HCT116 (cell line): Measurements from ENCODE around the gene ZRANB1. TPM values are rescaled to one million over a fixed set of nuclear protein-coding genes. Genes with fewer than 3 reads are reported as not detected.

Experiments
- ATAC-seq: fragments of 200-7000 bp; cut with Tn5 transposase; 2 replicates; pipeline ENCODE4 v1.9.1; 2020; ENCODE audit warnings: mild to moderate bottlenecking, moderate library complexity
- BruUV-seq: library from RNA; stranded (reverse); fragments of 400-500 nt; replicated peaks from 2 replicates; lab custom pipeline; 2021; lab: Mats Ljungman, UMichigan
- CTCF ChIA-PET: fragments of 300-600 bp; sonication (Branson Sonifier 250); formaldehyde crosslinking; loops from one replicate; lab custom pipeline; 2021; ENCODE audit warnings: antibody characterized with exemption; lab: Charles Lee
- POLR2A ChIA-PET: fragments of 300-600, 350-600 bp; sonication (Branson Sonifier 250); formaldehyde crosslinking; loops from one replicate; lab custom pipeline; 2021; ENCODE audit warnings: antibody characterized with exemption; lab: Charles Lee
- RAD21 ChIA-PET, 2 experiments: fragments of 300-600 bp; sonication (Branson Sonifier 250); formaldehyde crosslinking; loops; one replicate each; lab custom pipeline; 2023; ENCODE audit warnings: low total read pairs in 2 of 2; ENCODE audit not compliant: uncharacterized antibody in 2 of 2, unreplicated experiment in 2 of 2, low non-redundant PET in 1 of 2; lab: Charles Lee
- DNase-seq: peaks from one replicate; pipeline ENCODE4 v3.0.0-alpha.2; 2010; ENCODE audit warnings: low read depth, low spot score
- H2AFZ ChIP-seq: fragments of 200-600 bp; shearing (Covaris generic), sonication (generic); 2 replicates; pipeline ENCODE4 v1.6.1; 2017; ENCODE audit warnings: low read depth, mixed run types, mixed read lengths, antibody characterized with exemption, low read length; ENCODE audit not compliant: poor library complexity, severe bottlenecking
- H3K27ac ChIP-seq: 2 replicates; pipeline ENCODE4 v1.5.1; 2012; ENCODE audit warnings: low read depth, low read length
- H3K27me3 ChIP-seq: fragments of 200-600 bp; sonication (generic); 2 replicates; pipeline ENCODE4 v1.6.1; 2016; ENCODE audit warnings: mixed run types, low read length, mixed read lengths; ENCODE audit not compliant: insufficient read depth
- H3K36me3 ChIP-seq, 2 experiments: fragments of 200-500 bp in 1 of 2; fragments of 200-600 bp in 1 of 2; sonication (Bioruptor generic) in 1 of 2; sonication (generic) in 1 of 2; 2 replicates each; pipeline versions ENCODE4 v1.5.1 to v1.6.1; 2014 to 2016; ENCODE audit warnings: low read length in 2 of 2, inconsistent platforms in 1 of 2, mixed read lengths in 1 of 2, mixed run types in 1 of 2; ENCODE audit not compliant: insufficient read depth in 2 of 2, control insufficient read depth in 1 of 2
- H3K4me1 ChIP-seq, 2 experiments: fragments of 200-600 bp in 1 of 2; sonication (generic) in 1 of 2; 2 replicates each; pipeline versions ENCODE4 v1.5.1 to v1.6.1; 2012 to 2017; ENCODE audit warnings: low read length in 2 of 2, inconsistent platforms in 1 of 2, mild to moderate bottlenecking in 1 of 2, mixed read lengths in 1 of 2, mixed run types in 1 of 2, moderate library complexity in 1 of 2; ENCODE audit not compliant: insufficient read depth in 2 of 2, control insufficient read depth in 1 of 2
- H3K4me2 ChIP-seq: fragments of 200-600 bp; sonication (generic); 2 replicates; pipeline ENCODE4 v1.6.1; 2017; ENCODE audit warnings: mixed run types, low read length, mixed read lengths
- H3K4me3 ChIP-seq, 2 experiments: fragments of 200-600 bp in 1 of 2; sonication (generic) in 1 of 2; replicated peaks in 1 of 2; 2 replicates each; pipeline ENCODE4 v1.5.1; 2011 to 2016; ENCODE audit warnings: low read length in 2 of 2, control low read depth in 1 of 2, low read depth in 1 of 2, mild to moderate bottlenecking in 1 of 2, mixed read lengths in 1 of 2, mixed run types in 1 of 2
- H3K79me2 ChIP-seq: fragments of 200-600 bp; sonication (generic); 2 replicates; pipeline ENCODE4 v1.6.1; 2017; ENCODE audit warnings: mild to moderate bottlenecking, mixed run types, low read length, moderate library complexity, mixed read lengths; ENCODE audit not compliant: insufficient read depth
- H3K9ac ChIP-seq: fragments of 200-600 bp; sonication (generic); 2 replicates; pipeline ENCODE4 v1.6.1; 2016; ENCODE audit warnings: low read length, mixed read lengths
- H3K9me2 ChIP-seq: fragments of 200-600 bp; sonication (generic), shearing (Covaris generic); 2 replicates; pipeline ENCODE4 v1.6.1; 2017; ENCODE audit warnings: mixed run types, mild to moderate bottlenecking, moderate library complexity; ENCODE audit not compliant: insufficient read depth
- H3K9me3 ChIP-seq, 2 experiments: fragments of 200-500 bp in 1 of 2; fragments of 200-600 bp in 1 of 2; sonication (Bioruptor generic) in 1 of 2; sonication (generic) in 1 of 2; 2 replicates each; pipeline ENCODE4 v1.6.1; 2014 to 2017; ENCODE audit warnings: low read length in 2 of 2, mixed read lengths in 2 of 2, inconsistent platforms in 1 of 2, low read depth in 1 of 2, mild to moderate bottlenecking in 1 of 2, mixed run types in 1 of 2, moderate library complexity in 1 of 2; ENCODE audit not compliant: control insufficient read depth in 1 of 2, insufficient read depth in 1 of 2
- H4K20me1 ChIP-seq: fragments of 200-600 bp; sonication (generic), shearing (Covaris generic); 2 replicates; pipeline ENCODE4 v1.6.1; 2017; ENCODE audit warnings: mixed run types, mild to moderate bottlenecking, moderate library complexity; ENCODE audit not compliant: insufficient read depth
- CBX3 ChIP-seq: IDR thresholded peaks from 2 replicates; pipeline ENCODE4 v1.6.1; 2012; ENCODE audit warnings: low read depth
- CEBPB ChIP-seq: IDR thresholded peaks from 2 replicates; pipeline ENCODE4 v1.6.1; 2012; ENCODE audit warnings: low read depth
- ELF1 ChIP-seq: IDR thresholded peaks from 2 replicates; pipeline ENCODE4 v1.6.1; 2012; ENCODE audit warnings: low read depth, borderline replicate concordance
- EZH2 ChIP-seq: fragments of 200-600 bp; sonication (generic); IDR thresholded peaks from 2 replicates; pipeline ENCODE4 v1.6.1; 2017; ENCODE audit warnings: antibody characterized with exemption, mixed run types
- EZH2phosphoT487 ChIP-seq: fragments of 200-600 bp; IDR thresholded peaks from 2 replicates; pipeline ENCODE4 v1.6.1; 2018; ENCODE audit warnings: antibody characterized with exemption, borderline replicate concordance
- FOSL1 ChIP-seq: IDR thresholded peaks from 2 replicates; pipeline ENCODE4 v1.6.1; 2012; ENCODE audit warnings: low read depth
- JUND ChIP-seq: IDR thresholded peaks from 2 replicates; pipeline ENCODE4 v1.6.1; 2012
- POLR2A ChIP-seq: IDR thresholded peaks from 2 replicates; pipeline ENCODE4 v1.7.0; 2011; ENCODE audit warnings: borderline replicate concordance; ENCODE audit not compliant: insufficient read depth, insufficient read length; ENCODE audit errors: extremely low read depth
- POLR2AphosphoS5 ChIP-seq: IDR thresholded peaks from 2 replicates; pipeline ENCODE4 v1.6.1; 2011; ENCODE audit warnings: mild to moderate bottlenecking, low read depth, low read length, moderate library complexity
- RAD21 ChIP-seq: IDR thresholded peaks from 2 replicates; pipeline ENCODE4 v1.6.1; 2012; ENCODE audit warnings: low read depth, mild to moderate bottlenecking
- SIN3A ChIP-seq: IDR thresholded peaks from 2 replicates; pipeline ENCODE4 v1.6.1; 2012; ENCODE audit warnings: low read depth
- SP1 ChIP-seq: IDR thresholded peaks from 2 replicates; pipeline ENCODE4 v1.6.1; 2012; ENCODE audit warnings: low read depth
- SRF ChIP-seq: IDR thresholded peaks from 2 replicates; pipeline ENCODE4 v1.6.1; 2012; ENCODE audit warnings: low read depth
- TCF7L2 ChIP-seq: IDR thresholded peaks from 2 replicates; pipeline ENCODE4 v1.7.0; 2011; ENCODE audit warnings: borderline replicate concordance, inconsistent platforms; ENCODE audit not compliant: insufficient read depth, insufficient read length; ENCODE audit errors: extremely low read depth
- ZBTB33 ChIP-seq: IDR thresholded peaks from 2 replicates; pipeline ENCODE4 v1.6.1; 2011; ENCODE audit warnings: mild to moderate bottlenecking, low read length, moderate library complexity; ENCODE audit not compliant: insufficient replicate concordance; ENCODE audit errors: extremely low read depth
- ZFX ChIP-seq: fragments of 450-650 bp; IDR thresholded peaks from 2 replicates; pipeline ENCODE4 v1.6.1; 2017
- ZNF274 ChIP-seq: fragments of 200-500 bp; sonication (Bioruptor generic); IDR thresholded peaks from 2 replicates; pipeline ENCODE4 v1.6.1; 2014; ENCODE audit warnings: mild to moderate bottlenecking, low read depth, low read length, inconsistent platforms
- intact Hi-C: fragments of 100-400 bp; cut with micrococcal nuclease; formaldehyde crosslinking; loops from 2 replicates; pipeline ENCODE4 v1.10.0; 2022
- total RNA-seq: library from RNA; stranded (reverse); gene quantifications from one replicate; pipeline ENCODE4 v1.2.1, GENCODE V29; 2021; ENCODE audit not compliant: unreplicated experiment

The ZRANB1 gene
- total RNA-seq, 1 experiment from 2014 or later, result 23.9 TPM

- Histone ChIP-seq H3K9me3 (no peaks in the 10 kb centered on the region), H3K27me3 (no peaks in the 10 kb centered on the region), H3K4me1 (no peaks in the 10 kb centered on the region)
- no peak for ATAC-seq
- POLR2A ChIA-PET, result no interaction called here
- intact Hi-C loops, result loop anchor here (5.0 to 10.0 kb wide), 2 partner anchors 350 to 632 kb away; no protein-coding TSS in a partner anchor
- BruUV-seq, result no TSS peak
- TF ChIP-seq TCF7L2 (no peak), POLR2AphosphoS5 (peak; percentile 32; the same call in 1 of the 2 replicates), ELF1 (no peak), SIN3A (no peak), SRF (no peak), JUND (no peak), ZFX (no peak), ZNF274 (no peak)
- TF ChIP-seq, all 23 proteins: peak for 1
- H3K4me2 ChIP-seq, result no peak overlapping the region
- ChIA-PET RAD21 (no interaction called here), CTCF (no interaction called here)
- peaks cover 10% of the 10 kb centered on the region; the same call in 1 of the 2 replicates for H4K20me1 ChIP-seq
- H3K9me2 ChIP-seq, result no peaks in the 10 kb centered on the region
- H3K79me2 ChIP-seq, result peaks cover 6% of the 10 kb centered on the region; the same call in 1 of the 2 replicates
- H3K9ac ChIP-seq, result no peak overlapping the region
- H3K27ac ChIP-seq, result no peak overlapping the region
- peaks cover 67 to 76% of the 10 kb centered on the region in 2 experiments for H3K36me3 ChIP-seq
- no peak overlapping the region for H2AFZ ChIP-seq
- no peak for DNase-seq
- H3K4me3 ChIP-seq, result no peak overlapping the region
Measured at GRCh38 chr10:124994573-124995473, 52.9 kb downstream of the ZRANB1 start.

- intact Hi-C loops, result loop anchor here (10.0 kb wide), 1 partner anchor 349 kb away; no protein-coding TSS in a partner anchor
- Histone ChIP-seq H4K20me1 (peaks cover 10% of the 10 kb centered on the region; the same call in 1 of the 2 replicates), H3K9me2 (no peaks in the 10 kb centered on the region), H3K9ac (no peak overlapping the region), H3K9me3 (no peaks in the 10 kb centered on the region), H3K4me1 (no peaks in the 10 kb centered on the region), H2AFZ (no peak overlapping the region), H3K4me2 (no peak overlapping the region), H3K36me3 (peaks cover 63 to 74% of the 10 kb centered on the region in 2 experiments), H3K4me3 (no peak overlapping the region), H3K27me3 (no peaks in the 10 kb centered on the region), H3K27ac (no peak overlapping the region), H3K79me2 (peaks cover 6% of the 10 kb centered on the region; the same call in 1 of the 2 replicates)
- ATAC-seq, result no peak
- ChIA-PET CTCF (no interaction called here), POLR2A (no interaction called here), RAD21 (no interaction called here)
- no peak for DNase-seq
- no TSS peak for BruUV-seq
- TF ChIP-seq JUND (no peak), EZH2phosphoT487 (no peak), EZH2 (no peak), POLR2AphosphoS5 (no peak; the same call in 1 of the 2 replicates), SP1 (no peak), POLR2A (no peak), ZBTB33 (no peak), TCF7L2 (no peak), SRF (no peak), ZFX (no peak), CBX3 (no peak), CEBPB (no peak), FOSL1 (no peak), RAD21 (no peak), SIN3A (no peak)
Measured at GRCh38 chr10:124995605-124996004, 53.7 kb downstream of the ZRANB1 start.
